Pulmonary artery endothelial cell (primary cell): ENCODE results near the gene SCGB1D4. TPM values are rescaled to one million over a fixed set of nuclear protein-coding genes. Genes with fewer than 3 reads are reported as not detected.
"Not testable (repeated sequence)": the region's sequence is repeated elsewhere in the genome, so short reads cannot be mapped to it uniquely, and the experiment has no call there.

Experiments used
- DNase-seq: peaks from one replicate; pipeline ENCODE4 v3.0.0-alpha.2; 2011; ENCODE audit warnings: low read depth, low spot score
- total RNA-seq: library from RNA; depleted of rRNA; stranded (reverse); fragments of >200 nt; gene quantifications from 2 replicates; pipeline ENCODE4 v1.2.3, GENCODE V29; 2014

The SCGB1D4 gene
- total RNA-seq, result not detected in 2 replicates

DNA sequence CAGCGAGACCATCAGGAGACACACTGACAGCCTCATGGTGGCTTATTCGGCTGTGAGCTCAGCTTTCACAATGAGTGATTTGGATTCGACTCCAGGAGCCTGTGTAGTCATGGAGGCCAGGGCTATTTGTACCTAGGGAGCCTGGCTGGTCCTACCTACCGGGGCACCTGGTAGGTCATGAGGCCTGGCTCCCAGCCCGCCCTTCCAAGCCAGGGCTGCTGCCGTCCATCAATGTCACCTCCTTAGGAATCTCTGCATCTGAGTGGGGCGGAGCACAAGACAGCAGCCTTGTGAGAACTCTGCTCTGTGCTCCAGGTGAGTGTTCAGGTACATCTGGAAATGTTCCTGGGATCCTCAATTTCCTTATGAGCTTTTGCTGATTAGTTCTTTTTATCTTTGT lies at the start of gene SCGB1D4:
SCGB1D4 (minus strand) TSS at position 101 of the 400 bp plus-strand sequence; CDS start at position 36, 65 bp downstream.
- no peak for DNase-seq

- DNase-seq, result no peak
These were observed 47.0 kb upstream of the SCGB1D4 start for GRCh38 chr11:62345861-62346260.

- DNase-seq, result no peak
These were observed 45.3 kb upstream of the SCGB1D4 start for GRCh38 chr11:62344210-62344609.

GRCh38 chr11:62343646-62344190 lies 44.8 kb upstream of the SCGB1D4 start:
- DNase-seq, result not testable (repeated sequence)

- no peak for DNase-seq
These were observed 42.7 kb upstream of the SCGB1D4 start for GRCh38 chr11:62341588-62341987.

DNA sequence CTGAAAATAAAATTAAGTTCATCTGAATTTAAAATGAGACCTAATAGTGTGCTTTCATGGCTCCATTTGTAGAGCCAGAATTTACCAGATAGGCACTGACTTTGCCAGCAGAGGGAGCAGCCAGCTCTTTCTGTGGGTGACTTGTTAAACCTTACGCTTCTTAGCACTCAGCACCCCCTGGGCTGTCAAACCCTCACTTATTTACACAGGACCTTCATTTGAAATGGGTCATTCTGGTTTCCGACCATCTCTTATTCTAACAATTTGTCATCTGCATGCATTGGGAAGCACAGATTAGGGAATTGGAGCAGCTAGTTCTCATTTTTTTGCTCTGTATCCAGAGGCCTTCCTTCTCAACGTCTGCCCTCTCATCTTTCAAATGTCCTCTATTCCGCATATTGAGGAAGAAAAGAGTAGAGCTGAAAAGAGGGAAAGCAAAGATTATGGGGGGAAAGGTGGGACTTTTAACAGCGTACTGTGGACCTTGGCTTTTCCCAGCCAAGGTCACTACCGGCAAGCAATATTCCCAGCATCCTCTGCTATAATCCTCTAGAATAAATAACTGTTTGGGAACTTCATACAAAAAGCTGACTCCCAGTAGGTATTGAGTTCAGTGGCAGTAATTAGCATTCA lies 41.5 kb upstream of the SCGB1D4 start:
- no peak for DNase-seq

DNA sequence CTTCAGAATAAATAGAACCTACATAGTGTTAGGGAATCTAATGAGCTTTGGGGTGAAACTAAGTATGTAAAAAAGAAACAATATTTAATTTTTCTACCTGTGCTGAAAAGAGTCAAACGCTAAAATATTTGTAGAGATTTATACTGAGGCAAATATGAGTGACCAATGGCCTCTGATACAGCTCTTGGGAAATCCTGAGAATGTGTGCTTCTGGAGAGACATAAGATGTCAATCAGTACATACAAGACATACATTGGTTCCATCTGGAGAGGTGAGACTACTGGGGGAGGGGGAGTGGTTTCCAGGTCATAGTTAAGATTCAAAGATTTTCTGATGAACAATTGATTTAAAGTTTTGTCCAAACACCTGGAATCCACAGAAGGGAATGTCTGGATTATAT lies 39.3 kb upstream of the SCGB1D4 start:
- no peak for DNase-seq

- no peak for DNase-seq
These were observed 38.7 kb upstream of the SCGB1D4 start, which contains the start of gene ASRGL1 for GRCh38 chr11:62337303-62338181. Gene ASRGL1, plus strand, starts transcription at chr11:62337448. Its CDS starts 530 bp downstream, at chr11:62337978.

DNA sequence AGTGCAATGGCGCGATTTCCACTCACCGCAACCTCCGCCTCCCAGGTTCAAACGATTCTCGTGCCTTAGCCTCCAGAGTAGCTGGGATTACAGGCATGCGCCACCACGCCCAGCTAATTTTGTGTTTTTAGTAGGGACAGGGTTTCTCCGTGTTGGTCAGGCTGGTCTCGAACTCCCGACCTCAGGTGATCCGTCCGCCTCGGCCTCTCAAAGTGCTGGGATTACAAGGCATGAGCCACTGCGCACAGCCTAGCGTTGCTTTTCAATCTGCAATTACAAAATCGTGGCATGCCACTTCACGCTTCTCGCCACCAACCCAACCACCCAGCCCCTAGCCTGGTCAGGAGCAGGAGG lies 38.1 kb upstream of the SCGB1D4 start:
- DNase-seq, result not testable (repeated sequence)

DNA sequence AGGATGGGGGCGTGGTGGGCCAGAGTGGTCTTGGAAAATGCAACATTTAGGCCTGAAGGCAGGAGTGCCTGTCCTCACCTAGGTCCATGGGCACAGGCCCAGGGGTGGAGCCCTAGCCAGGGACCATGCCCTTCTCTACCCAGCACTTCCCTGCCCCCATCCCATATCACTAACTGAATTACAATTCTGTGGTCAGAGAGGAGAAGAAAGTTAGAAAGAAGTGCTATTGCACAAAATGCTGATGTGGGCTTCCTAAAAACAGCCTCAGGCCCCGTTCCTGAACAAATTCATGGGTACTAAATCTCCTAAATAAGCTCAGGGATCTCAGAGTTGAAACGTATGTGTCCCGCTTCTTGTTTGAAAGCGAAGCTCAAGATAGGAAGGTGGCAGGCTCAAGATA lies 34.9 kb upstream of the SCGB1D4 start:
- DNase-seq, result no peak

GRCh38 chr11:62331264-62331663 lies 32.4 kb upstream of the SCGB1D4 start:
- DNase-seq, result not testable (repeated sequence)

DNA sequence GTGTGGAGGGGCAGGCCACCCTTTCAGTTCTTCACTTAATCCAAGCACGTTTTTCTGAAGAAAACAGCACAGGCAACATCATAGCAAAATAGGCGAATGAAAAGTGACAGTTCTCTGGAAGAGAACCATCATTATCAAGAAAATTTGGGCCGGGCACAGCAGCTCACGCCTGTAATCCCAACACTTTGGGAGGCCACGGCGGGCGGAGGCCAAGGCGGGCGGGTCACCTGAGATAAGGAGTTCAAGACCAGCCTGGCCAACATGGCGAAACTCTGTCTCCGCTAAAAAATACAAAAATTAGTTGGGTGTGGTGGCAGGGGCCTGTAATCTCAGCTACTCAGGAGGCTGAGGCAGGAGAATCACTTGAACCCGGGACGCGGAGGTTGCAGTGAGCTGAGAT lies 28.7 kb upstream of the SCGB1D4 start:
- DNase-seq, result not testable (repeated sequence)

DNA sequence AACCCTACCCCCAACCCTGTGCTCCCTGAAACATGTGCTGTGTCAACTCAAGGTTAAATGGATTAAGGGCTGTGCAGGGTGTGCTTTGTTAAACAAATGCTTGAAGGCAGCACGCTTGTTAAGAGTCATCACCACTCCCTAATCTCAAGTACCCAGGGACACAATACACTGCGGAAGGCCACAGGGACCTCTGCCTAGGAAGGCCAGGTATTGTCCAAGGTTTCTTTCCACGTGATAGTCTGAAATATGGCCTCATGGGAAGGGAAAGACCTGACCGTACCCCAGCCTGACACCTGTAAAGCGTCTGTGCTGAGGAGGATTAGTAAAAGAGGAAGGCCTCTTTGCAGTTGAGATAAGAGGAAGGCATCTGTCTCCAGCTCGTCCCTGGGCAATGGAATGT lies 27.8 kb upstream of the SCGB1D4 start:
- DNase-seq, result not testable (repeated sequence)

GRCh38 chr11:62325781-62326180 lies 26.9 kb upstream of the SCGB1D4 start:
- not testable (repeated sequence) for DNase-seq

DNA sequence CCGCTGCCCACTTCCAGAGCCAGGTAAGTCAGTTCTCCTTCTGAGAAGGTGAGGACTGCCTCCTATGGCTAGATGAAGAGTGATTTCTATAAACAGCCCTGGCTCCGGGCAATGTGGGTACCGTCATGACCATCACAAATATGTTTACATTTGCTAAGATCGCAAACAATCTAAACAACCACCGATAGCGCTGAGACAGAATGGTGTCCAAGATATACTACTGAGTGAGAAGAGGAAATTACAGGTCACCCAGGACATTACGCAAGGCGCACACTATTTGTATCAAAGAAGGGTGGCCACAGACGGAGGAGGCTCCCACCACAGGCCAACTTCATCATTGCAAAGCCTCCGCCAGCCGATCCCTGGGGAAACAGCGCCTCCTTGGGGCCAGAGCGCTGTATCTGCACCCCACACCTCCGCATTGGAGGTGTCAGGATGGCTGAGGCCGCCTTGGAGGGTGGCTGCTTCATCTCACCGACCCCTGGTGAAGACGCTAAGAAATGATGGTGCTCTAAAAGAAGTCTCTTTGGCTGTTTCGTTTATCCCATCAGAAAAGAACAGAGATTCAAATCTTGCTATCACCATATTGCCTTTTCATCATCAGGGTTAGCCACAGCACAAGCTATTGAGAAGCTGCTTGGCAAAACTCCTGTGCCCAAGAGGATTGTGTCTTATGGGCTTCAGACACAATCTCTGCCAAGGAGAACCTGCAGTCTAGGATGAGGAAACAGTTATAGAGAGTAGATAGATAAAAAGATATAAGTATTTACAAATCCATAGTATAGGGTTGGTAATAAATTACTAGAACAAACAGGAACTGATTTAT lies 26.1 kb upstream of the SCGB1D4 start:
- no peak for DNase-seq

DNA sequence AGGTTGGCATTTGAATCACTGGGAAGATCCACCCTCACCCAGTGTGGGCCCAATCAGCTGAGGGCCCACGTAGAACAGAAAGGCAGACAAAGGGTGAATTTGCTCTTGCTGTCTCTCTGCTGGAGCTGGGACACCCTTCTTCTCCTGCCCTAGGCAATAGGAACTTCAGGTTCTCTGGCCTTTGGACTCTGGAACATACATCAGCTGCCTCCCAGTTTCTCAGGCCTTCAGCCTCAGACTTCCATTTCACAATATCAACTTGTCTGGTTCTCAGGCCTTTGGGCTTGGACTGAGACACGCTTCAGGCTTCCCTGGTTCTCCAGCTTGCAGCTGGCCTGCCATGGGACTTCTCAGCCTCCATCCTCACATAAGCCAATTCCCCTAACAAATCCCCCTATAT lies 23.6 kb upstream of the SCGB1D4 start:
- DNase-seq, result no peak

DNA sequence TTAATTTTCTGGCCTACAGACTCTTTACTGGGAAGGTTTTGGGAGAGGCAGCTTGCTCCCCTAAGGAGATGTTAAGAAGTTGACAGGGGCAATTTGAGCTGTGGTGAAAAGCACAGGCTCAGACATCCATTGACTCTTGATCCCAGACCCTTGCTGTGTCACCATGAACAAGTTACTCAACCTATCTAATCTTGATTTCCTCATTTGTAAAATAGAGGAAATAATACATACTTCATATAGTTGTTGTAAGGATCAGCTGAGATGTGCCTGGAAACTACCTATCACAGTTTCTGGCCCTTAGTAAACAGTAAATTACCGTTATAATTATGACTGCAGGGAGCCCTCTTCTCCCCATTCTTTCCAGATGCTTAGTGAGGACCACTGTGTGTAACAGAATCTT lies 16.6 kb upstream of the SCGB1D4 start:
- no peak for DNase-seq

GRCh38 chr11:62309991-62310390 lies 11.1 kb upstream of the SCGB1D4 start:
- DNase-seq, result no peak

GRCh38 chr11:62307950-62308349 lies 9.1 kb upstream of the SCGB1D4 start:
- DNase-seq, result no peak

- DNase-seq, result no peak
These were observed 7.4 kb upstream of the SCGB1D4 start for GRCh38 chr11:62306227-62306626.

DNA sequence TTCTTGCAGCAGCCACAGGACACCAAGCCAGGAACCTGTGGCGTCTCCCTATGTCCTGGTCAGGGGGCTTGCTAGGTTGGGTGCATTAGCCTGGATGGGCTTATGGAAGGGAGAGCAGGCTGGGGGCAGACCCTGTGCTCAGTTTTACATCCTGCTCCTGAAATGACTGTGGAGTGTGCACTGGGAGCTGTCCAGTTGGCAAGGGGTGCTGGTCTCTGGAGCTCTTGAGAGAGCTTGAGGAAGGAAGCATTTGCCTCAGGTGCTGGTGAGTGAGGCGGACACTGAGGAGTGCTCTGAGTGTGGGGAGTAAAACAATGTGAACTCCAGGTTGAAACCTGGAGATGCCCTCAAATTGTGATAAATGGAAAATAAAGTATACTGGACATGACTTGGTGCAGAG lies 3.4 kb downstream of the SCGB1D4 start:
- DNase-seq, result no peak

GRCh38 chr11:62280452-62280851 lies 18.4 kb downstream of the SCGB1D4 start:
- DNase-seq, result no peak
